NCI-H2227 (cell line): ENCODE results near the gene MYOG.

Experiments used
- DNase-seq: peaks from one replicate; lab custom pipeline; 2025; ENCODE audit not compliant: unreplicated experiment; lab: John Stamatoyannopoulos, UW

Gene MYOG

DNA sequence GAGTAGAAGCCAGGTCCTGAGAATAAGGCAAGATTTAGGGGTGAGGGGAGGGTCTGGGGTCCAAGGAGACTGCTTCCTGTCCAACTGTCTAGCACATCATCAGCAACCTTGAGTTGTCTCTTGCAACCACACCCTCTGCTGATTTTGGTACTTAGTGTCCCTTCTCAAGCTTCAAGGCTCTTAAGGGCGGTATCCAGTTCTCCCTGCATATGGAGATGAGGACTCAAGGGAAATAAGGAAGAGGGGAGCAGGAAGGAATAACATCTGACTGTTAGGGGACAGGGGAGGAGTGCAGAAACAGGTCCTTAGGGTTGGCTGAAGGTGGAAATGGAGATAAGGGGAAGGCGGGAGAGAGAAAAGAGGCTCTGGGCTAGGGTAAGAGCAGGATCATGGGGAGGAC is 12.3 kb downstream of the MYOG start:
- DNase-seq = no peak

DNA sequence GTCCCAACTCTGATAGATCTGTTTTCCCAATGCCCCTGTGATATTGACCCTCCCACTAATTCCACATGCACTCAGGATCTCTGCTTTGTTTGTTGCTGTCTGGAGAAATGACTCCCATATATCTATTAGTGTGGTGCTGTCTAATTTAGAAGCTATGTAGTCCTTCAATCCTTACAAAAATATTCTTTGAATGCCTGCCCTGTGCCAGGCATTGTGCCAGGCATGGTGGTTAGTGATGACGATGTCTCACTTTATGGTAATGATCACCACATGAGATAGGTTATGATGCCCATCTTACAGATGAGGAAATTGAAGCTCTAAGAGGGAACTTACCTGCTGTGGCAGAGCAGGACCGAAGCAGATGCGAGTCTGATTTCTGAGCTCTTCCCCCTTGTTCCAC is 12.9 kb downstream of the MYOG start:
- DNase-seq = no peak

DNA sequence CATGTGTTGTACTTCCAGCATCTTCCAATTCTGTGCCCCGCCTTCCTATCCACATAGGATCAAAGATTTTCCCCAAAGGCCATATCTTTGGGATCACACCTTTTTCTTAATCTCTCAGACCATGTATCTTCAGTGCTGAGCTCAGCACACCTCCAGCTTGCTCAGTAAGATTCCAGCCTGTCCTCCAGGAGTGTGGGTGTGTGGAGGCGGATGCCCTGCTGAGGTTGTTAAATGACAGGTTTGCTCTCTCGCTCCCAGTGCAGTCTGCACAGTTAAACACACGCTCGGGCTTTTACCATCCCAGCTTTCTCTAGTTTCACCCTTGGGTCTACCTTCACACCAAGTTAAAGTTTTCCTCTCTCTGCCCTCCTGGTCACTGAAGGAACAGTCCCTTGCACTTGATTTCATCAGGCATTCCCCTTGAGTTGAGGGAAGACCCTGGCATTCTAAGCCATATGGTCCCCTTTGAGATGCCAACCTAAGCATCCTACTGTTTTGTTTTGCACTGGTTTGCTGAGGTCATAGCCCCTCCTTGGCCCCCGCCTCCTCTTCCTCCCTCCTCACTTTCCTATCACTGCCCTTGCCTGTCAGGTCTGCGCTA is 13.7 kb downstream of the MYOG start:
- DNase-seq = no peak

DNA sequence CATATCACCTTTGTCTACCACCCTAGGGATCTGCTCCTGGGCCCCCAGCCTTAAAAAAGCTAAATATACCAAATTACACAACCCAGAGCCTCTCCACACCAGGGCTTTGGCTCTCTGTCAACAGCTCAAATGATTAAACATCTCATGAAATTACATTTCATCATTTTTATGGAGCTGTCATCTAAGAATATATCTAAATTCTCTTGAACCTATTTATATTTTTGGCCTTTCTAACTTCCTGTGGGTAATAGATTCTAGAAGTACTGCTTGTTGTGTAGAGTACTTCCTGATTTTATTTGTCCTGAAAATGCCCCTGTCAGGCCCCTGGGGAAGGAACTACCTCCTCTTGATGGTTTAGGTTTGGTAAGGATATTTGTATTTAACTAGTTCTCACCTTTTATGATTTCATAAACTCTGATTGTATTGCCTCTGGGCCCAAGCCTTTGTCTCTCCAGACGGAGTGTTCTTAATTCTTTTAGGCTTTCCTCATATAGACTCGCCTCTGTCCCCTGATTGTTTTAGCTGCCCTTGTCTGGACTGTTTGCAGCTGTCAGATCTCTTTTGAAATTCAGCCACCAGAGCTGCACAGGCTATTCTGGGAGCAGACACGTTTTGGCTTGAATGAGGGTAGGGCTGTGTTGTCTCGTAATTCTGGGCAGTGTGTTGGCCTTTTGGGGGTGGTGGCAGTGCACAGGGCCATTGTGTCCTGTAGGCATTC is 16.6 kb downstream of the MYOG start:
- DNase-seq = no peak

DNA sequence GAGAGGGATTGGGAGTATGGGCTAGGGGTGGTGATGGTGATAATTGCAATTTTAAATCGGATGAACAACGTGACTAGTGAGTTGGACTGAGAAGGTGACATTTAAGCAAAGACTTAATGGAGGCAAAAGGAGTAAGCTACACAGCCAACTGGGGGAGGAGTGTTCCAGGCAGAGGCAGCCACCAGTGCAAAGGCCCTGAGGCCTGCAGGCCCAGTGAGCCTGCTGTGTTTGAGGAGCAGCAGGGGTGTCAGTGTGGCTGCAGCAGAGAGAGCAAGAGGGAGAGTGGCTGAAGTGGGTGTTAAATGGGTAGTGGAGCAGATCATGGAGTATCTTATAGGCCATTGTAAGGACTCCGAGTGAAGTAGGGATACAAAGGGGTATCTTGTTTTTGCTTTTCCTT is 18.8 kb downstream of the MYOG start:
- DNase-seq = no peak

DNA sequence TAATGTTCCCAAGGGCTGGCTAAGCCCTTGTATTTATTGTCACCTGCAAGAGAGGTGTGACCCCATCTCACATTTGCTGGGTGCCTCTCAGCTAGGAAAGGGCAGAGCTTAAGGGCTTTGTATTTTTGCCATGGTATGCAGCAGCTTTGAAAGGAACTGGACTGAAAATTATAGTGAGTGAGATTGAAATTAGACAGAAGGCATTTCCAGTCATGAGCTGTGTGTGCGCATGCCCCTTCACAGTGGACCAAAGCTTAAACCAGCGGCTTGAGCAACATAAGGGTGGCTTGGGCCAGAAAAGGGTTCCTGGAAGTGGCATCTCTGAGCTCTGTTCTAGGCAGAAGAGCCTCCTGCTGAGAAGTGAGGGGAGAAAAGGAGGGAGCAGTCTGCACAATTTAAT is 19.8 kb downstream of the MYOG start:
- DNase-seq = no peak

DNA sequence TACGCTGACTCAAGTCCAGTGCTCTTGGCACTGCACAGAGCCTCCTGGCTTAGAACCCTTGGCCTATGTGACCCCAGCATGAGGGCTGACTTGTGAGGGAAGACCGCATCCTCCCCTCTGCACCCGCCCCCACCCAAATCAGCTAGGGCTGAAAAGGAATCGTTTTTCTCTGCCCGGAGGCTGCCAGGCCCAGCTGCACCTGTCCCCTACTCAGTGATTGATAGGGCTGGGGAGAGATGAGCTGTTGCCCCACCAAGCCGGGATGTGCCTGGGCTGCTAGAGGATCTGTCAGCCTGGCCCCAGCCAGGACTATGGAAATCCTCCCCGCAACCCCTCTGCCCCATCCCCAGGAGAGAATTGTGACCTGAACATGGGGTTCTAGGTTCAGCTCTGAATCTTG is 20.6 kb downstream of the MYOG start:
- DNase-seq = no peak

DNA sequence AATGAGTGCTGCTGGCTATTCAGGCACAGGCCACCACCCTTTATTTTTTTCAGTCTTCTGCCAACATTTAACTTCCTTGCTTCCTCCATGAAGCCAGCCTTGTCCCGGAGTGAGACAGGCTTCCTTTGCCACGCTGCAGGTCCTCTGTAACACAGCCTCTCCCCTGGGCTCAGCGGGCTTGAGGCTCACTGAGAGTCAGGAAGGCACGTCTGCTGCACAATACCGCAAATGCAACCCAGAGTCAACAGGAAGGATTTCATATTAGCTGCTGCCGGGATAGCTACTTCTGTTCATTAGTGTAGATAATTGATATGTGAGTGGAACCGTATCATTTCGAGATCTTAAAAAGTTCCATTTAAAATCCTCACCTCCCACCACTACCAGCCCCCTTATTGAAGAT is 22.5 kb downstream of the MYOG start:
- DNase-seq = no peak

DNA sequence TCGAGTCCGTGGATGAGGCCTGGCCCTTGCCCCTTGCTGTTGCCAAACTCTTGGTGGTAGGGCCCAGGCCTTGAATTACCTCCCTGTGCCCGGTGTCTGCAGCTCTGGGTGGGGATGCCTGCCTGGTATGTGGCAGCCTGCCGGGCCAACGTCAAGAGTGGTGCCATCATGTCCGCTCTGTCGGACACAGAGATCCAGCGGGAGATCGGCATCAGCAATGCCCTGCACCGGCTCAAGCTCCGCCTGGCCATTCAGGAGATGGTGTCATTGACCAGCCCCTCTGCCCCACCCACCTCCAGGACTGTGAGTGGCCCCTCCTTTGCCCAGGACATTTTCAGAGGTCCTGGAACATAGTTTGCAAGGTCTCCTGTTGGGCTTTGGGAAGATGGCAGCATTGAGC is 25.7 kb downstream of the MYOG start:
- no peak for DNase-seq

DNA sequence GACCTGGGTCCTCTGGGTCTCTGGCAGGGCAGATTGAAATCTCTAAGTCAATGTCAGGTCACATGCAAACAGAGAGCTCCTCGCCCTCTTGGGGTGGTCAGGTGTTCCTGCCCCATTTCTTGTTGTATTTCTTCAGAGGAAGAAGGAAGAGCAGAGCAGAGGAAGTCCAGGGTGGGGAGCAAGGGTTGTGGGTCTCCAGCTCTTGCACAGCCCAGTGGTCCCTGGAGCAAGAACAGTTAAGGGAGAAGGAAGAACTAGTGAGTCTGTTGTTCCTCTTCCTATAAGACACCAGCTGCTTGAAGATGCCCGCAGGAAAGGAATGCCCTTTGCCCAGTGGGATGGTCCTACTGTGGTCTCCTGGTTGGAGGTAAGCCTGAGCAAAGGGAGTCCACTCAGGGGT is 26.3 kb downstream of the MYOG start:
- DNase-seq = no peak

DNA sequence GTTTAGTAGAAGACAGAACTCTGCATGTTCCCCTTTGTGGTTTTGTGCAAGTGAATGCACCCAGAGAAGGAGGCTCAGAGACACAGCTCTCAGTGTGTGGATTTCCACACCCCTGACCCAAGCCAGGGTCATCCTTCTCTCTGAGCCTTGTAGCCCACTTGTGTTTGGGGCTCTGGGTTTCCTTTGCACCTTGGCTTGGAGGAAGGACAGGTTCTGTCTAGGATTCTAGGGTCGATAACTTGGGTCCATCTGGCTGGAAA is 27.2 kb downstream of the MYOG start:
- DNase-seq = no peak

DNA sequence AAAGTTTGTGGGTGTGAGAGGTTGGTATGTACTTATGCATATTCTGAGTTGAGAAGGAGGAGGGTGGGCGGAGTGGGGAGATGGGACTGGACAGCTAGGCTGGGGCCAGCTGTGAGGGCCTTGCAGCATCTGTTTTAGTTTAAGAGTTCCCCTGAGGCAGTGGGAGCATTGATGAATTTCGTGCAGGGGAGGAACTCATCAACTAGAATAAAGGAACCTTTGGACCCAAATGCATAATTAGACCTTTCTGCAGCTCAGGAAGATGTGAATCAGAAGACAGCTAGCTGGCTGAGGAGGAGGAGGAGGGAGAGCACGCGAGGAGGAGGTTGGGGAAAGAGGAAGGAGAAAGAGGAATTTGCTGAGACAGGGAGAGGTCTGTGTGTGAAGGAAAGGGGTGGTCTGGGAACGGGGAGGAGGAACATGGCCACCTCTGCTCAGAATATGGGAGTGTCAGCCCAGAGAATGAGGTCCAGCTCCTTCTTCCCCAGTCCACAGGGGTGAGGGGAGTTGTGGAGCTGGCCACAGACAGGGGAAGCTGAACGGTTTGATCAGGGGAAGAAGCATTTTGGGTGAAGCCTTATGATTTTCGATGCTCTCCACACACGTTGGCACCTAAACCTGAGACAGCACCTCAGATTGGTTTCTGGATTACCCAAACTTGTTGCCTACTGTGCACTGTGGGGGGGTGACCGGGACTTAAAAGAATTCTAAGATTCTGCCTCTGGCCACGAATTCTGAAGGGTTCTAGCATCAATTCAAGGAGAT is 27.7 kb downstream of the MYOG start:
- no peak for DNase-seq

DNA sequence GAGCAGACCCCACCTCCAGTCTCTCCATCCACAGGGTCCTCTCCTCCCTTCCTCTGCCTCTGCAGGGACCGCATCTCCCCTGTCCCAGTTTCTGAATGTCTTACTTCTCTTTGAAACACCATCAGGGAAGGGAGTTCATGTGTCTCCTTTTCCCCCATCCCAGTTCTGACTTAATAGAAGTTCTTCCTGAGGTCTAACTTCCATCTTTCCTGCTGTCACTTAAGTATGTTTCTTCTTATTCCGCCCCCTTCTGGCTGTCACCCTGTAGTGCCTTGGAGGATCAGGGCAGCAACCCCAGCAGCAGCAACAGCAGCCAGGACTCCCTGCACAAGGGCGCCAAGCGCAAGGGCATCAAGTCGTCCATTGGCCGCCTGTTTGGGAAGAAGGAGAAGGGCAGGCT is 29.3 kb downstream of the MYOG start:
- DNase-seq = no peak

DNA sequence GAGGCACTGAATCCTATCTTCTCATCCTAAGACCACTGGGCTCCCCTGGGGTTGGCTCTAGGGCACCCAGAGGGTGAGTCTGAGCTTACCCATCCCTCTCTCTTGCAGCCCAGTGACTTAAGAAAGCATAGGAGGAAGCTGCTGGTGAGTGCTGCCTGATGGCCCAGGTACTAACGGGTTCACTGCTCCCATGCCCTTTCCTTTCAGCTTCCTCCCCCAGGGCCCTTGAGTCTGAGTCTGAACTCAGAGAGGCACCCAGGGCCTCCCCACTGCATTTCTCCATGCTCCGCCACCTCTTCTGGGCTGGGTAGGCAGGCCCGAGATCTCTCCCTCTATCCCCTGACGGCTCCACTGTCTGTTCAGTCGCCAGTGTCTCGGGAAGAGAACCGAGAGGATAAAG is 29.8 kb downstream of the MYOG start:
- no peak for DNase-seq

DNA sequence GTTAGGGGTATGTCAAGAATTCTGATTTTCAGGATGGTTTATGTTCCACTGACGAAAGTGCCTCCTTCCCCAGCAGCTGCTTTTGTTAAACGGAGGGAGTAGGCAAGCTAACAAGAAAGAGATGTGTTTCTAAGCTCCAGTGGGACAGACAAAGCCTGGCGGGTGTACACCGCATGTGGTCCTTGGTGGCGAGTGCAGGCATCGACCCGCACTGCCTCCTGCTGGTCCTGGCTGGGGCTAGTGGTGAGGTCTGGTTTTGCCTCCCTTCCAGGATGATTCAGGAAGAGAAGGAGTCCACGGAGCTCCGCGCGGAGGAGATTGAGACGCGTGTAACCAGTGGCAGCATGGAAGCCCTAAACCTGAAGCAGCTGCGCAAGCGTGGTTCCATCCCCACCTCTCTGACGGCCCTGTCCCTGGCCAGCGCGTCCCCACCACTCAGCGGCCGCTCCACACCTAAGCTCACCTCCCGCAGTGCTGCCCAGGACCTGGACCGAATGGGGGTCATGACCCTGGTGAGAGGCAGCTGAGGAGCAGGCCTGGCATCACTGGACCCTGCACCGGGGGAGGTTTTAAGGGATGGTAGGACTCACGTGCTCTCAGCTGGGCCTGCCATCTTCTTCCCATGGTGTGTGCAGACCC is 30.5 kb downstream of the MYOG start:
- no peak for DNase-seq

DNA sequence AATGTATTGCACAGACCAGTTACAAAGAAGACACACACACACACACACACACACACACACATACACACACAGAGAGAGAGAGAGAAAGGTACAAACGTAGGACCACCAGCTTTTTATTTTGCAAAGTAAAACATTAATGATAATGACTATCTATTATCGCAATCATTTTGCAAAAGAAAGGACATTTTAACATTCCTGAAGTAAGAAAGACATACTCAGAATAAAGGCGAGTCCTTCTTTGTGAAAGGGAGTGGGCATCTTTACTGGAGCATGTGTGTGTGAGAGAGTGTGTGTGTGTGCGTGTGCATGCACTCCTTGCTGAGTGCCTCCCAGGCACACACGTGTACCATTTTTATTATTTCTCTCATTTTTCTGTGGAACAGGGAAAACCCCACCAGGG is 31.2 kb downstream of the MYOG start:
- DNase-seq = no peak

DNA sequence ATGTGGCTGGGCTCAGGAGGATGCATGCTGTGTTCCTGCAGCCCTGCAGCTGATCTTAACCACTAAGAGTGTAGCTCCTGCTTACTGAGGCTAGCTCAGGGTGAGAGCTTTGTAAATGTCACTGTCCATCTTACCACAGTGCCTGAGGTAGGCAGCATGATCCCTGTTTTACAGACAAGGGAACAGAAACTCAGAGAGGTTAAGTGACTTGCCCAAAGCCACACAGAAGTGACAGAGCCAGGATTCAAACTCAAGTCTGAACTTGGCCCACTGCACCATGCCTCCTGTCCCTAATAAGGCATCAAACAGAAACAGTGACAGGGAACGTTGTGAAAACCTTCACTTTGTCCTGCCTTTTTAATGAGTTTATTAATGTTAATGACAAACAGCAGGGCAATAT is 31.6 kb downstream of the MYOG start:
- DNase-seq = no peak

DNA sequence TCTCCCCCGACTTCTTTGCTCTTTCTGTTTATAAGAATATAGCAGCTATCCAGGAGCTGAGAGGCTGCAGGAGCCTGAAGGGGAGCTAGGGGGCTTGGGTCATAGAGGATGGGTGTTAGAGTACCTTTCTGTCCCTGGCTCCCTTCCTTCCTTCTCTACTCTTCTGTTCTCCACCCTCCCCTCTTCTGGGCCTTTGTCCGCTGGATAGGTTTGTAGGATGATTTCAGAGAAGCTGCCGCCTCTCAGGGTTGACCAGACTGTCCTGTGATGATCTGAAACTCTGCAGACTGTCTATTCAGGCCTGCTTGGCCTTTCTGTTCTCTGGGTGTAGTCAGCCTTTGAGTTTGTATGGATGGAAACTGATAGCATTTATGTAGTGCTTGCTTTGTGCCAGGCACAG is 33.2 kb downstream of the MYOG start:
- DNase-seq = no peak

DNA sequence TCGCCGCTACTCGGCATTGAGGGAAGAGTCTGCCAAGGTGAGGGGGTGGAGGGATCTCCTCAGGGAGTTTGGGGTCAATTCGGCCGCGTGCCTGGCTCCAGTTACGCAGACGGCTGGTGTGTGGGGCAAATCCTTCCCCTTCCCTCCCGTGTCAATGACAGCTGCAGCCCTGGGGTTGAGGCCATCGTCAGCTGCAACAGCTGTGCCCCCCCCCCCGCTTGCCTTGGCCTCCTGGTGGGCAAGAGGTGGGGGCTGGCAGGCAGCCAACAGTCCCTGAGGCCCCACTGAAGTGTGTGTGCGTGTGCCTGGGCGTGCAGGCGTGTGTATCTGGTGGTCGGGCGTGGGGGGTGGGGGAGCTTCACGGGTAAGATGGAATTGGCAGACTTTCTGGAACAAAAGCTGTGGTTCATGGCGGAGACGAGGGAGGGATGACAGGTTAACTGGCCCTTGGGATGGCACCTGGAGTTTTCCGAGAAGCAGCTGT is 33.9 kb downstream of the MYOG start:
- DNase-seq = peak; percentile 67

DNA sequence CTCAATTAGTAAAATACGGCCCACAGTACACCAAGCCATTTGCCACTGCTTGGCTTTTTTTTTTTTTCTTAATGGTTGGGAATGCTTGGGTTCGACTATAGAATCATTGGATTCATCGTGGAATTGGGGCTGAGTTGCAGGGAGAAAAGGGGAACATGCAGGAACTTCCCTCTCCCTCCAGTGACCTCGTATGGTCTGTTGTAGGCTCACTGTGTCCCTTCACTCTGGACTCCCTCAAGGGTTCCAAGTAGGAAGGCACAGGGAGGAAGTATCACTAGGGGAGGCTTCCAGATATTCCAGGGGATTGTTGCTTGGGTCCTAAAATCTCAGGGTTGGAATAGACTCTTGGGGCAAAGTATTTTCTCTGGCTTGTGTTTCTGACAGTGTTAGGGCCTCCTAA is 35.0 kb downstream of the MYOG start:
- DNase-seq = no peak

DNA sequence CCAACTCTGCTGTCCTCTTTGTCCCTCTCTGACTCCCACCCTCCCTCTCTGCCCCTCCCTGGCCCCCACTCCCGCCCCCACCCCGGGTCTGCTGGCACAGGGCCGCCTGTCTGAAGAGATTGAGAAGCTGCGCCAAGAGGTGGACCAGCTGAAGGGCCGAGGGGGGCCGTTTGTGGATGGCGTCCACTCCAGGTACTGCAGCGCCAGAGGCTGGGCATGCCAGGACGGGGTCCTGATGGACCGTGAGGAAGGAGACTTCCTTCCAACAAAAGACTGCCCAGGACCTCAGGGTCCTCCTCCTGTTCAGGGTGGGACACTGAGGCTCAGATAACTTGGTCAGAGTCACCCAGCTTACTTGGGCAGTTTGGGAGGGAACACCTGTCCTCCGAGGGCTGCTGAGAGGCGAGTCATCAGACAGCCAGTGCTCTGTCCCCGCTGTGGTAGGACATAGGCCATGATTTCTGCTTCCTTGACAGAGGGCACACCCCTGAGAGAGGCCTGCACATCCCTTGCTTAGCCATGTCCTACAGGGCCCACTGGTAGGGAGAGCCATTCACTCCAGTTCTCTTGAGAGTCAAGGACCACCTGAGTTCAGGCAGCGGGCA is 36.1 kb downstream of the MYOG start:
- no peak for DNase-seq

DNA sequence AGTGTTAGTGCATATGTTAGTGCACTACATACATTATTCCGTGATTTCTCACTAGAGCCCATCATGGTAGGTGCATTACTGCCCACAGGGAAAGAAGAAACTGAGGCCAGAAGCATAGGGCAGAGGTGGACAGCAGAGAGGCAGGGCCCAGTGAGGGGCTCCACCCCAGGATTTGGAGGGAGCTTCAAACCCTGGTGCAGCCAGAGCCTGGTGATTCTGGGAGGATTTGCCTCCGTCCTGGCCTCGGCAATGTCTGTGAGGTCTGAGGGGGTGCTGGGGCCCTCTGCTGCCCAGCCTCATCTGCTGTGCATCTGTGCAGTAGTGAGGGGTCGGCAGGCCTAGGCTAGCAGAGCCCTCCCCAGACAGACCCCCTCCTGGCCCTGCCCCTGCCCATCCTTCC is 36.7 kb downstream of the MYOG start:
- no peak for DNase-seq
